Caco-2 (cell line): Measurements from ENCODE around the gene ATP13A5. TPM values are rescaled to one million over a fixed set of nuclear protein-coding genes. Genes with fewer than 3 reads are reported as not detected.

ENCODE experiments used
- BruUV-seq: library from RNA; stranded (reverse); fragments of 400-500 nt; replicated peaks from 2 replicates; lab custom pipeline; 2021; lab: Mats Ljungman, UMichigan
- CTCF ChIA-PET: fragments of 300-600 bp; sonication (Branson Sonifier 250); formaldehyde crosslinking; loops from one replicate; lab custom pipeline; 2022; ENCODE audit warnings: antibody characterized with exemption; lab: Charles Lee
- POLR2A ChIA-PET: fragments of 300-600 bp; sonication (Branson Sonifier 250); formaldehyde crosslinking; loops from one replicate; lab custom pipeline; 2022; ENCODE audit warnings: antibody characterized with exemption; lab: Charles Lee
- DNase-seq, 2 experiments: peaks; one replicate each; pipeline versions ENCODE4 v3.0.0 to v3.0.0-alpha.2; 2020 to 2022
- H3K27me3 ChIP-seq: replicated peaks from 2 replicates; pipeline ENCODE4 v1.6.0; 2011; ENCODE audit warnings: low read length; ENCODE audit not compliant: control insufficient read depth, insufficient read depth
- H3K36me3 ChIP-seq: 2 replicates; pipeline ENCODE4 v1.5.1; 2011; ENCODE audit warnings: low read length; ENCODE audit not compliant: control insufficient read depth, insufficient read depth
- H3K4me1 ChIP-seq: fragments of 250-450 bp; sonication (Bioruptor Pico); 2 replicates; pipeline ENCODE4 v1.5.1; 2020; ENCODE audit warnings: mild to moderate bottlenecking
- H3K4me3 ChIP-seq: 2 replicates; pipeline ENCODE4 v1.5.1; 2011; ENCODE audit warnings: low read depth, mild to moderate bottlenecking, control low read depth, low read length
- H3K9me3 ChIP-seq: fragments of 250-450 bp; sonication (Bioruptor Pico); 2 replicates; pipeline ENCODE4 v1.5.1; 2020; ENCODE audit warnings: mild to moderate bottlenecking, moderate library complexity
- H3K27ac Mint-ChIP-seq: one replicate; pipeline ENCODE4 v1.8.0; 2022; ENCODE audit warnings: mixed read lengths; ENCODE audit not compliant: unreplicated experiment
- H3K27me3 Mint-ChIP-seq: one replicate; pipeline ENCODE4 v1.8.0; 2022; ENCODE audit warnings: mixed read lengths; ENCODE audit not compliant: insufficient read depth, unreplicated experiment
- H3K36me3 Mint-ChIP-seq: one replicate; pipeline ENCODE4 v1.8.0; 2022; ENCODE audit warnings: mild to moderate bottlenecking, mixed read lengths; ENCODE audit not compliant: insufficient read depth, unreplicated experiment
- H3K4me1 Mint-ChIP-seq: one replicate; pipeline ENCODE4 v1.8.0; 2022; ENCODE audit warnings: low read depth, mixed read lengths; ENCODE audit not compliant: unreplicated experiment
- H3K4me3 Mint-ChIP-seq: one replicate; pipeline ENCODE4 v1.8.0; 2022; ENCODE audit warnings: mild to moderate bottlenecking, moderate library complexity, mixed read lengths; ENCODE audit not compliant: unreplicated experiment
- H3K9me3 Mint-ChIP-seq: one replicate; pipeline ENCODE4 v1.8.0; 2022; ENCODE audit warnings: mixed read lengths; ENCODE audit not compliant: unreplicated experiment
- CTCF ChIP-seq, 2 experiments: fragments of 200-600 bp in 1 of 2; IDR thresholded peaks; 1 replicate in 1 of 2; 2 replicates in 1 of 2; pipeline versions ENCODE4 v1.5.1 to v1.8.0; 2011 to 2022; ENCODE audit warnings: antibody characterized with exemption in 1 of 2, control low read depth in 1 of 2, inconsistent platforms in 1 of 2, low read depth in 1 of 2, low read length in 1 of 2, mild to moderate bottlenecking in 1 of 2, moderate library complexity in 1 of 2; ENCODE audit not compliant: insufficient read depth in 1 of 2, severe bottlenecking in 1 of 2, unreplicated experiment in 1 of 2
- intact Hi-C: fragments of 100-400 bp; cut with micrococcal nuclease; formaldehyde crosslinking; loops from one replicate; pipeline ENCODE4 v1.10.0; 2022; ENCODE audit not compliant: unreplicated experiment
- total RNA-seq: library from RNA; stranded (reverse); gene quantifications from 2 replicates; pipeline ENCODE4 v1.2.3, GENCODE V29; 2022

The ATP13A5 gene
- total RNA-seq, 1 experiment from 2014 or later, result not detected

GRCh38 chr3:193241716-193242115, 136.8 kb downstream of the ATP13A5 start:
- Mint-ChIP-seq H3K9me3 (peaks cover 10% of the 10 kb centered on the region), H3K4me3 (peak overlapping the region; percentile 70), H3K27ac (no peak overlapping the region), H3K36me3 (no peaks in the 10 kb centered on the region), H3K27me3 (peaks cover 8% of the 10 kb centered on the region), H3K4me1 (no peaks in the 10 kb centered on the region)
- no peak for DNase-seq
- Histone ChIP-seq H3K27me3 (no peaks in the 10 kb centered on the region), H3K4me1 (no peaks in the 10 kb centered on the region), H3K36me3 (no peaks in the 10 kb centered on the region), H3K4me3 (no peak overlapping the region), H3K9me3 (no peaks in the 10 kb centered on the region)
- no TSS peak for BruUV-seq
- no peak for TF ChIP-seq CTCF (IDR thresholded peaks at IDR 0.05; ENCODE audit: insufficient read depth in 1 of 2, low read depth in 1 of 2, low read length in 1 of 2, severe bottlenecking in 1 of 2, unreplicated experiment in 1 of 2)
- ChIA-PET POLR2A (interaction anchor here (0.6 kb wide), 1 partner anchor 31 kb away, joined by 3 read pairs; no protein-coding TSS in a partner anchor), CTCF (interaction anchor here (0.7 kb wide), 1 partner anchor 1030 kb away, joined by 3 read pairs; no protein-coding TSS in a partner anchor)
- intact Hi-C loops, result no loop called here

- no peak for TF ChIP-seq CTCF (IDR thresholded peaks at IDR 0.05; ENCODE audit: insufficient read depth in 1 of 2, low read depth in 1 of 2, low read length in 1 of 2, severe bottlenecking in 1 of 2, unreplicated experiment in 1 of 2)
- ChIA-PET CTCF (interaction anchor here (0.7 kb wide), 1 partner anchor 1030 kb away, joined by 3 read pairs; no protein-coding TSS in a partner anchor), POLR2A (interaction anchor here (0.6 kb wide), 1 partner anchor 30 kb away, joined by 3 read pairs; no protein-coding TSS in a partner anchor)
- no peaks in the 10 kb centered on the region for H3K9me3 ChIP-seq
- Mint-ChIP-seq H3K9me3 (peaks cover 10% of the 10 kb centered on the region), H3K36me3 (no peaks in the 10 kb centered on the region), H3K27ac (no peak within 1 kb of the TSS), H3K4me3 (peak within 1 kb of the TSS; percentile 70), H3K4me1 (no peaks in the 10 kb centered on the region), H3K27me3 (peaks cover 8% of the 10 kb centered on the region)
- peak within 1 kb of the TSS; percentile 37 for H3K4me3 ChIP-seq
- DNase-seq, result peak; percentile 38 to 63
- no peaks in the 10 kb centered on the region for H3K4me1 ChIP-seq
- intact Hi-C loops, result no loop called here
- no peaks in the 10 kb centered on the region for H3K27me3 ChIP-seq
- BruUV-seq, result no TSS peak
- no peaks in the 10 kb centered on the region for H3K36me3 ChIP-seq
Observed at GRCh38 chr3:193240850-193241706, 137.5 kb downstream of the ATP13A5 start, which contains the start of gene PLAAT1. Gene PLAAT1, plus strand, starts transcription at chr3:193241222. Its CDS starts 14,429 bp downstream, at chr3:193255651.

- peak overlapping the region; percentile 69 for H3K4me3 Mint-ChIP-seq
- Histone ChIP-seq H3K4me3 (peak overlapping the region; percentile 33), H3K36me3 (no peaks in the 10 kb centered on the region), H3K4me1 (no peaks in the 10 kb centered on the region), H3K27me3 (no peaks in the 10 kb centered on the region), H3K9me3 (no peaks in the 10 kb centered on the region)
- CTCF ChIA-PET, result no interaction called here
- DNase-seq, result no peak
- H3K4me1 Mint-ChIP-seq, result no peaks in the 10 kb centered on the region
- POLR2A ChIA-PET, result no interaction called here
- H3K9me3 Mint-ChIP-seq, result peaks cover 9% of the 10 kb centered on the region
- no TSS peak for BruUV-seq
- H3K27me3 Mint-ChIP-seq, result peaks cover 8% of the 10 kb centered on the region
- H3K36me3 Mint-ChIP-seq, result no peaks in the 10 kb centered on the region
- TF ChIP-seq CTCF (IDR thresholded peaks at IDR 0.05; ENCODE audit: insufficient read depth in 1 of 2, low read depth in 1 of 2, low read length in 1 of 2, severe bottlenecking in 1 of 2, unreplicated experiment in 1 of 2), result no peak
- H3K27ac Mint-ChIP-seq, result no peak overlapping the region
- intact Hi-C loops, result no loop called here
Observed at GRCh38 chr3:193240436-193240849, 138.1 kb downstream of the ATP13A5 start.
